Loucy (cell line): ENCODE measurements around the gene CKM.

Experiments used
- EZH2phosphoT487 ChIP-seq: fragments of 200-600 bp; IDR thresholded peaks from 2 replicates; pipeline ENCODE4 v1.6.1; 2018; ENCODE audit warnings: antibody characterized with exemption, mild to moderate bottlenecking, moderate library complexity, borderline replicate concordance
- TF ChIP-seq, protein P1 (sequence below): fragments of 200-600 bp; sonication (generic); conservative IDR thresholded peaks from 2 replicates; pipeline ENCODE4 v1.5.1; 2014; ENCODE audit warnings: mild to moderate bottlenecking, antibody characterized with exemption, low read length

GRCh38 chr19:45264781-45265317 lies 57.8 kb downstream of the CKM start:
- TF ChIP-seq, protein P1, sequence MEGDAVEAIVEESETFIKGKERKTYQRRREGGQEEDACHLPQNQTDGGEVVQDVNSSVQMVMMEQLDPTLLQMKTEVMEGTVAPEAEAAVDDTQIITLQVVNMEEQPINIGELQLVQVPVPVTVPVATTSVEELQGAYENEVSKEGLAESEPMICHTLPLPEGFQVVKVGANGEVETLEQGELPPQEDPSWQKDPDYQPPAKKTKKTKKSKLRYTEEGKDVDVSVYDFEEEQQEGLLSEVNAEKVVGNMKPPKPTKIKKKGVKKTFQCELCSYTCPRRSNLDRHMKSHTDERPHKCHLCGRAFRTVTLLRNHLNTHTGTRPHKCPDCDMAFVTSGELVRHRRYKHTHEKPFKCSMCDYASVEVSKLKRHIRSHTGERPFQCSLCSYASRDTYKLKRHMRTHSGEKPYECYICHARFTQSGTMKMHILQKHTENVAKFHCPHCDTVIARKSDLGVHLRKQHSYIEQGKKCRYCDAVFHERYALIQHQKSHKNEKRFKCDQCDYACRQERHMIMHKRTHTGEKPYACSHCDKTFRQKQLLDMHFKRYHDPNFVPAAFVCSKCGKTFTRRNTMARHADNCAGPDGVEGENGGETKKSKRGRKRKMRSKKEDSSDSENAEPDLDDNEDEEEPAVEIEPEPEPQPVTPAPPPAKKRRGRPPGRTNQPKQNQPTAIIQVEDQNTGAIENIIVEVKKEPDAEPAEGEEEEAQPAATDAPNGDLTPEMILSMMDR = no peak
- no peak for TF ChIP-seq EZH2phosphoT487
